HepG2 (cell line): Measurements from ENCODE around the gene ZNF680. TPM values are rescaled to one million over a fixed set of nuclear protein-coding genes. Genes with fewer than 3 reads are reported as not detected.
"Not testable (repeated sequence)": the region's sequence is repeated elsewhere in the genome, so short reads cannot be mapped to it uniquely, and the experiment has no call there.

Experiments
- ATAC-seq: fragments of 200-7000 bp; cut with Tn5 transposase; 3 replicates; pipeline ENCODE4 v1.9.1; 2020; ENCODE audit warnings: mild to moderate bottlenecking, moderate library complexity
- BruUV-seq: library from RNA; stranded (reverse); fragments of 400-500 nt; replicated peaks from 2 replicates; lab custom pipeline; 2021; lab: Mats Ljungman, UMichigan
- CTCF ChIA-PET: fragments of 300-600 bp; formaldehyde crosslinking; extraction: SDS; loops from one replicate; lab custom pipeline; 2021; ENCODE audit warnings: low total read pairs, inconsistent platforms, low intra/inter-chr PET ratio; lab: Yijun Ruan, JAX
- POLR2A ChIA-PET: fragments of 350-600 bp; sonication (Branson Sonifier 250); formaldehyde crosslinking; loops from one replicate; lab custom pipeline; 2020; ENCODE audit warnings: antibody characterized with exemption, inconsistent platforms; lab: Yijun Ruan, JAX
- DNase-seq: peaks from one replicate; pipeline ENCODE4 v3.0.0-alpha.2; 2015; ENCODE audit warnings: low spot score
- FAIRE-seq: peaks from 3 replicates; lab custom pipeline; 2011; peaks lifted over from hg19 to GRCh38; lab: Jason Lieb, UNC
- H2AFZ ChIP-seq: one replicate; pipeline ENCODE4 v1.6.1; 2011; ENCODE audit warnings: low read length, inconsistent platforms
- H3K27ac ChIP-seq: fragments of 300-600 bp; 3 replicates; pipeline ENCODE4 v1.8.0; 2011; ENCODE audit warnings: mixed run types, mild to moderate bottlenecking, mixed read lengths, low read length, inconsistent platforms; ENCODE audit not compliant: insufficient read depth; ENCODE audit errors: extremely low read length
- H3K27me3 ChIP-seq, 2 experiments: fragments of 200-600 bp in 1 of 2; 2 replicates in 1 of 2; 3 replicates in 1 of 2; pipeline versions ENCODE4 v1.6.0 to v1.8.0; 2011; ENCODE audit warnings: low read length in 2 of 2, mild to moderate bottlenecking in 2 of 2, moderate library complexity in 2 of 2, inconsistent platforms in 1 of 2; ENCODE audit not compliant: insufficient read depth in 2 of 2, control insufficient read depth in 1 of 2
- H3K36me3 ChIP-seq, 2 experiments: fragments of 200-600 bp in 1 of 2; replicated peaks in 1 of 2; 2 replicates in 1 of 2; 3 replicates in 1 of 2; pipeline versions ENCODE4 v1.5.1 to v1.8.0; 2011; ENCODE audit warnings: low read length in 2 of 2, inconsistent platforms in 1 of 2; ENCODE audit not compliant: insufficient read depth in 2 of 2, control insufficient read depth in 1 of 2
- H3K4me1 ChIP-seq: 2 replicates; pipeline ENCODE4 v1.5.1; 2012; ENCODE audit warnings: low read length, inconsistent platforms; ENCODE audit not compliant: insufficient read depth
- H3K4me2 ChIP-seq: 2 replicates; pipeline ENCODE4 v1.6.0; 2011; ENCODE audit warnings: low read depth, low read length, inconsistent platforms
- H3K4me3 ChIP-seq, 3 experiments: fragments of 200-600 bp in 1 of 3; sonication (generic), shearing (Covaris generic) in 1 of 3; replicated peaks in 1 of 3; 2 replicates each; pipeline ENCODE4 v1.5.1; 2011 to 2016; ENCODE audit warnings: low read length in 3 of 3, inconsistent platforms in 2 of 3, low read depth in 2 of 3, mild to moderate bottlenecking in 2 of 3, control low read depth in 1 of 3, mixed read lengths in 1 of 3; ENCODE audit not compliant: insufficient read depth in 1 of 3
- H3K79me2 ChIP-seq: one replicate; pipeline ENCODE4 v1.6.1; 2011; ENCODE audit warnings: low read length, inconsistent platforms; ENCODE audit not compliant: insufficient read depth
- H3K9ac ChIP-seq: 2 replicates; pipeline ENCODE4 v1.6.0; 2011; ENCODE audit warnings: mild to moderate bottlenecking, low read depth, low read length, inconsistent platforms; ENCODE audit not compliant: insufficient read depth
- H3K9me3 ChIP-seq: 2 replicates; pipeline ENCODE4 v1.5.1; 2012; ENCODE audit warnings: mild to moderate bottlenecking, low read length
- H4K20me1 ChIP-seq: 2 replicates; pipeline ENCODE4 v1.6.0; 2011; ENCODE audit warnings: inconsistent platforms, mild to moderate bottlenecking, low read length, moderate library complexity; ENCODE audit not compliant: insufficient read depth
- CCAR2 ChIP-seq: fragments of 200-400 bp; formaldehyde crosslinking; optimal IDR thresholded peaks from 2 replicates; pipeline ENCODE3; 2018; ENCODE audit warnings: low read depth, mild to moderate bottlenecking, low read length, moderate library complexity
- LRRFIP1 ChIP-seq: sonication (generic); formaldehyde crosslinking; conservative IDR thresholded peaks from 2 replicates; pipeline ENCODE4 v1.4.0; 2020; ENCODE audit warnings: missing genetic modification reagents
- PHF21A ChIP-seq: sonication (generic); formaldehyde crosslinking; IDR thresholded peaks from 2 replicates; pipeline ENCODE4 v1.5.0; 2020; ENCODE audit warnings: mild to moderate bottlenecking, missing genetic modification reagents
- SMAD3 ChIP-seq: sonication (generic); formaldehyde crosslinking; IDR thresholded peaks from 2 replicates; pipeline ENCODE4 v1.4.0; 2020; ENCODE audit warnings: missing genetic modification reagents
- SMYD3 ChIP-seq: sonication (generic); formaldehyde crosslinking; IDR thresholded peaks from 2 replicates; pipeline ENCODE4 v1.8.1; 2023; ENCODE audit warnings: mild to moderate bottlenecking, missing genetic modification reagents
- SOX5 ChIP-seq: IDR thresholded peaks from 2 replicates; pipeline ENCODE4 v1.6.1; 2016; ENCODE audit warnings: borderline replicate concordance
- TFE3 ChIP-seq: IDR thresholded peaks from 2 replicates; pipeline ENCODE4 v1.6.1; 2016
- ZBTB26 ChIP-seq: IDR thresholded peaks from 2 replicates; pipeline ENCODE4 v1.6.1; 2016; ENCODE audit warnings: missing compliant biosample characterization, missing genetic modification reagents, borderline replicate concordance
- ZFP1 ChIP-seq: IDR thresholded peaks from 2 replicates; pipeline ENCODE4 v1.6.1; 2016
- ZFP62 ChIP-seq: sonication (generic); formaldehyde crosslinking; IDR thresholded peaks from 2 replicates; pipeline ENCODE4 v1.4.0; 2020; ENCODE audit warnings: missing genetic modification reagents
- ZNF326 ChIP-seq: sonication (generic); formaldehyde crosslinking; IDR thresholded peaks from 2 replicates; pipeline ENCODE4 v1.4.0; 2020; ENCODE audit warnings: missing genetic modification reagents, borderline replicate concordance
- WGBS: methylation state at CpG from one replicate; pipeline ENCODE4 v1.1.6; 2017; ENCODE audit warnings: low lambda C conversion rate; 5-methylcytosine and 5-hydroxymethylcytosine counted together
- in situ Hi-C: cut with HindIII; loops from 2 replicates; pipeline ENCODE4 v1.10.0; 2017; ENCODE audit warnings: low pct_unique_long_range_greater_than_20kb; ENCODE audit not compliant: extremely low pct_ligation_motif_present
- intact Hi-C: fragments of 100-400 bp; cut with micrococcal nuclease; formaldehyde crosslinking; loops from one replicate; pipeline ENCODE4 v1.10.0; 2022; ENCODE audit not compliant: unreplicated experiment
- polyA plus RNA-seq, 8 experiments: library from polyadenylated mRNA; depleted of rRNA in 3 of 8; stranded (reverse) in 7 of 8; unstranded in 1 of 8; fragments of >200 nt; fragmentation: Illumina TruSeq in 4 of 8; extraction: Trizol in 4 of 8; gene quantifications; 2 replicates each; pipeline versions ENCODE4 v1.2.1 to v1.2.3, GENCODE V29; 2011 to 2016; ENCODE audit warnings: low read depth in 4 of 8, missing spikeins in 1 of 8, mixed read lengths in 1 of 8; ENCODE audit not compliant: insufficient read depth in 1 of 8
- total RNA-seq, 5 experiments: library from RNA; depleted of rRNA; stranded (reverse); fragments of >200 nt; fragmentation: Illumina TruSeq; extraction: Trizol; gene quantifications; 2 replicates each; pipeline ENCODE4 v1.2.3, GENCODE V29; 2016; ENCODE audit warnings: low read depth in 1 of 5

Gene ZNF680
- total and polyA plus RNA-seq, 2 of the 13 experiments (the other 11 are each of a cell fraction or from before 2014, with no cell fraction given) = 2.1 to 12.4 TPM

GRCh38 chr7:64557601-64558322 is 5.1 kb downstream of the ZNF680 start (continued):
- TF ChIP-seq CCAR2 = no peak

GRCh38 chr7:64555046-64555445 is 7.8 kb downstream of the ZNF680 start:
- intact Hi-C loops = no loop called here
- TF ChIP-seq PHF21A (CRISPR knock-in tag) = no peak
- no peak for TF ChIP-seq SMAD3 (CRISPR knock-in tag)
- TF ChIP-seq TFE3 (CRISPR knock-in tag) = no peak
- no peak for TF ChIP-seq ZNF326
- TF ChIP-seq ZBTB26 (CRISPR knock-in tag) = no peak
- TF ChIP-seq SMYD3 (CRISPR knock-in tag) = no peak
- no peak for TF ChIP-seq SOX5 (CRISPR knock-in tag)
- no peak for TF ChIP-seq ZFP1 (CRISPR knock-in tag)
- TF ChIP-seq ZFP62 (CRISPR knock-in tag) = no peak
- TF ChIP-seq LRRFIP1 (CRISPR knock-in tag) = no peak
- H3K9ac ChIP-seq = no peak overlapping the region
- H3K9me3 ChIP-seq = no peaks in the 10 kb centered on the region
- in situ Hi-C loops = no loop called here
- H3K27me3 ChIP-seq = no peaks in the 10 kb centered on the region
- H3K36me3 ChIP-seq = no peaks in the 10 kb centered on the region
- CTCF ChIA-PET = no interaction called here
- BruUV-seq = no TSS peak
- ATAC-seq = no peak
- no peak overlapping the region for H2AFZ ChIP-seq
- FAIRE-seq = no peak
- no peak overlapping the region for H3K4me2 ChIP-seq
- peaks cover 20% of the 10 kb centered on the region for H3K79me2 ChIP-seq
- no peak for DNase-seq
- POLR2A ChIA-PET = no interaction called here
- H3K4me3 ChIP-seq = no peak overlapping the region
- no peaks in the 10 kb centered on the region for H4K20me1 ChIP-seq
- H3K27ac ChIP-seq = no peak overlapping the region
- peaks cover 20% of the 10 kb centered on the region for H3K4me1 ChIP-seq

GRCh38 chr7:64554188-64554587 is 8.7 kb downstream of the ZNF680 start:
- H3K27me3 ChIP-seq, H2AFZ ChIP-seq, DNase-seq, POLR2A ChIA-PET, BruUV-seq, intact Hi-C loops, FAIRE-seq, H3K9me3 ChIP-seq, ATAC-seq, in situ Hi-C loops, H3K36me3 ChIP-seq, H3K4me3 ChIP-seq, CTCF ChIA-PET, H3K27ac ChIP-seq, H3K4me2 ChIP-seq, H3K9ac ChIP-seq, H4K20me1 ChIP-seq: not testable (repeated sequence)
- WGBS = 90% methylated on average over 27 of the region's 28 CpGs
- H3K79me2 ChIP-seq = peaks cover 17% of the 10 kb centered on the region
- peaks cover 13% of the 10 kb centered on the region for H3K4me1 ChIP-seq
